Activated naive CD8-positive, alpha-beta T cell treated with anti-CD3 and anti-CD28 coated beads, Interleukin-2, amount 10 ng/mL, durations not matched to agents 7 days and 5 days (primary cell): ENCODE data around the gene MAD1L1. TPM values are rescaled to one million over a fixed set of nuclear protein-coding genes. Genes with fewer than 3 reads are reported as not detected.

ENCODE experiments used
- ATAC-seq: fragments of 150-1000 bp; cut with Tn5 transposase; one replicate; pipeline ENCODE4 v1.10.0; 2021; ENCODE audit warnings: low read depth, moderate library complexity
- POLR2A ChIA-PET: fragments of 350-600 bp; sonication (Branson Sonifier 250); formaldehyde crosslinking; loops from one replicate; lab custom pipeline; 2021; ENCODE audit warnings: antibody characterized with exemption; lab: Charles Lee
- DNase-seq: peaks from one replicate; pipeline ENCODE4 v3.0.0; 2021
- H3K27ac Mint-ChIP-seq: one replicate; pipeline ENCODE4 v1.8.0; 2022; ENCODE audit warnings: mild to moderate bottlenecking, mixed read lengths
- H3K27me3 Mint-ChIP-seq: one replicate; pipeline ENCODE4 v1.8.0; 2022; ENCODE audit warnings: mild to moderate bottlenecking, moderate library complexity, mixed read lengths
- H3K36me3 Mint-ChIP-seq: one replicate; pipeline ENCODE4 v1.8.0; 2021; ENCODE audit warnings: mild to moderate bottlenecking, mixed read lengths
- H3K4me1 Mint-ChIP-seq: one replicate; pipeline ENCODE4 v1.8.0; 2021; ENCODE audit warnings: mixed read lengths
- H3K4me3 Mint-ChIP-seq: one replicate; pipeline ENCODE4 v1.8.0; 2022; ENCODE audit warnings: mild to moderate bottlenecking, moderate library complexity, mixed read lengths
- H3K9me3 Mint-ChIP-seq: one replicate; pipeline ENCODE4 v1.8.0; 2021; ENCODE audit warnings: mixed read lengths
- total RNA-seq, 2 experiments: library from RNA; stranded (reverse); gene quantifications; one replicate each; pipeline ENCODE4 v1.2.3, GENCODE V29; 2021

Gene MAD1L1
- total RNA-seq, 2 experiments from 2014 or later: 72.7 to 82.6 TPM

DNA sequence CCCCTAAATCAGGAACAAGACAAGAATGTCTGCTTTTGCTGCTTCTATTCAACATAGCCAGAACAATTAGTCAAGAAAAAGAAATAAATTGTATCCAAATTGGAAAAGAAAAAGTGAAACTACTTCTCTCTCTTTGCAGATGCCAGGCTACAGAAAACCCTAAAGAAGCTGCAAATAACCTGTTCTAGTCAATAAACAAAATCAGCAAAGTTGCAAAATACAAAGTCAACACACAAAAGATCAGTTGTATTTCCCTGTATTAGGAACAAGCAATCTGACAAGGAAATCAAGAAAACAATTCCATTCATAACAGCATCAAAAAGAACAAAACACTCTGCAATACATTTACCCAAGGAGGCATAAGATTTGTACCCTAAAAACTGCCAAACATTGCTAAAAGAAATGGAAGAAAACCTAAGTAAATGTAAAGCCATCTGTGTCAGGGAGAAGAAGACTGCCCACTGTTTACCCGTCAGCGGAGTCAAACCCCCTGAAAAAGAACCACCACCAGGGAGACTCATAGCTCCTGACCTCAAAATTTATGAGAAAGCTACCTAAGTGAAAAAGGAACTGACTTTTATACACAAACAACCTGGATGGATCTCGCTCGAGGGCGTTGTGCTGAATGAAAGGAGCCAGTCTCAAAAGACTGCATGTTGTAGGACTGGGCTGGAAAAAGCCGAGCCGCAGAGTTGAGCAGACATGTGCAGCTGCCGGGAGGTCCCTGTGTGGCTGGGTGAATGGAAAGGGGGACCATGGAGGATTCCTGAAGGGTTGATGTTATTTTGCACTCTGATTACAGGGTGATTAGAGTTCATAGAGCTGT is 263.1 kb downstream of the MAD1L1 start:
- Mint-ChIP-seq H3K4me3 (no peak overlapping the region), H3K9me3 (no peaks in the 10 kb centered on the region), H3K27me3 (peaks cover 2% of the 10 kb centered on the region), H3K27ac (no peak overlapping the region), H3K4me1 (peaks cover 7% of the 10 kb centered on the region), H3K36me3 (peaks cover 19% of the 10 kb centered on the region)
- POLR2A ChIA-PET: no interaction called here
- ATAC-seq (no peak), DNase-seq (peak; percentile 17)

DNA sequence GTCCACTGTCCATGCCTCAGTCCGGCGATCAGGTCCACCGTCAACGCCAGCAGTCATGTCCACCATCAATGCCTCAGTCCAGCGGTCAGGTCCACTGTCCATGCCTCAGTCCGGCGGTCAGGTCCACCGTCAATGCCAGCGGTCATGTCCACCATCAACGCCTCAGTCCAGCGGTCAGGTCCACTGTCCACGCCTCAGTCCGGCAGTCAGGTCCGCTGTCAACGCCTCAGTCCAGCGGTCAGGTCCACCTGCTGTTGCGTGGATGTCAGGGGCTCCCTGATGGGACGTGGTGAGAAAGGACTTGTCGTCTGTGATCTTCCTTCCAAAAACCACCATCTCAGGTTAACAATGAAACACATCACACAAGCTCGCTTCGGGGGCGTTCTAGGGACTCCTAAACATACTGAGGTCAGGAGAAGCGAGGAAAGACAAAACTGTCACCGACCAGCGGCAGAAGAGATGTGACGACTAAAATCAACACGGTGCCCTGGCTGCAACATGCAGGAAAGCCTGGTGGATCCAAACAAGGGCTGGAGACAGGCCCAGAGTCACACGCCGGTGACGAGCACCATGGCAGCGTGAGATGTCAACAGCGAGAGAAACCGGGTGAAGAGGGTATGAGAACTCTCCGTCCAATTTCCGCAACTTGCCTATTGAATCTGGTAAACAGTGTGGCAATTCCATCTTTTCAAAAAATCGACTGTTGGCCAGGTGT is 264.2 kb downstream of the MAD1L1 start:
- Mint-ChIP-seq H3K27ac (no peak overlapping the region), H3K4me1 (peaks cover 5% of the 10 kb centered on the region), H3K36me3 (peaks cover 26% of the 10 kb centered on the region), H3K9me3 (no peaks in the 10 kb centered on the region), H3K27me3 (peaks cover 2% of the 10 kb centered on the region), H3K4me3 (no peak overlapping the region)
- DNase-seq (peak; percentile 10), ATAC-seq (no peak)
- POLR2A ChIA-PET: no interaction called here

DNA sequence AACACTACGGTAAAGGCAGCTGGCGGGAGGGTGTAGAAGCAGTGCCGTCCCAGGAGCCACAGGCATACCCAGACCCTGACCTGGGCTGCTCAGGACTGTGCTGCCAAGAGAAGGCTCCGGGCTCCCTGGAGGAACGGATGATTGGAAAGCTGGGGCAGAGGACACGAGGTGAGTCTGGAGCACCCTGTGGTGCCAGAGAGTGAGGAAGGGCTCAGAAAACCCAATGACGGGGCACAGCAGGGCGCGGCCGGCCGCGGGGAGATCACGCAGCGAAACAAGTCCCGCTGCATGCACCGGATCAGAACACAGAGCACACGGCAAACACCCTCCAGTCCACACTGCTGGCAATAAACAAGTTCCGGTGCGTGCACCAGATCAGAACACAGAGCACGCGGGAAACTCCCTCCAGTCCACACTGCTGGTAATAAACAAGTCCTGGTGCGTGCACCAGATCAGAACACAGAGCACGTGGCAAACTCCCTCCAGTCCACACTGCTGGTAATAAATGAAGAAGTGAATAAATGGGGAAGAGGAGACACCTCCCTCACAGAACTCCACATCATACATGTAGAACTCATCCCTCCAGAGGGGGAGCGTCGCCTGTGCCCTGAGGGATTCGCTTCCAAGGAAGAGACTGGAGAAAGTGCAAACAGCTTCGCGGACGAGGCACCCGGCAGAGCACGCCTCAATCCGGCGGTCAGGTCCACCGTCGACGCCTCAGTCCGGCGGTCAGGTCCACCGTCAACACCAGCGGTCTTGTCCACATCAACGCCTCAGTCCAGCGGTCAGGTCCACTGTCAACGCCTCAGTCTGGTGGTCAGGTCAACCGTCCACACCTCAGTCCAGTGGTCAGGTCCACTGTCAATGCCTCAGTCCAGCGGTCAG is 265.0 kb downstream of the MAD1L1 start:
- Mint-ChIP-seq H3K4me3 (no peak overlapping the region), H3K27me3 (peaks cover 2% of the 10 kb centered on the region), H3K27ac (no peak overlapping the region), H3K4me1 (peaks cover 5% of the 10 kb centered on the region), H3K36me3 (peaks cover 33% of the 10 kb centered on the region), H3K9me3 (no peaks in the 10 kb centered on the region)
- ATAC-seq (no peak), DNase-seq (peak; percentile 10)
- POLR2A ChIA-PET: no interaction called here

DNA sequence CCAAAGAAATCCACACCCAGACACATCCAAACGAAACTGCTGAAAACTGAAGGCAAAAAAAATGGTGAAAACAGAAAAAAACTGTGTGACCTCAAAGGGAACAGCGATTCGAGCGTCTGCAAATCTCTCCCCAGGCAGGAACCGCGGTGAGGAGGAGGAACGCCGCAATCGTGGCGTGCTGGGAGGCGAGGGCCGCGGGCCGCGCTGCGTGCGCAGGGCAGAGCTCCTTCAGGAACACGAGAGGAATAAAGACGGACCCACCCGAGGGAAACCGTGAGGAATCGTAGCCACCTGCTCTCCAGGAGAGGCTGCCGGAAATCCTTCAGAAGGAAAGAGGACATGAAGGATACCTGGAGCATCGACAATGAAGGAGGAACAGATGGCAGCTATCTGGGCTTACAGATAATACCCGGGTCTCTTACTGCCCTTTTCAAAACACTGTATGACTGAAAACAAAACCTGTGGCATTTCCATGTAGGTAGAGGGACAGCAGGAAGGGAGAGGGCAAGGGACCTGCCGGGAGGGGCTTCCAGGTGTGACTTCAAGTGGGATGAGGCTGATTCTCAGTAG is 266.0 kb downstream of the MAD1L1 start:
- peak; percentile 12 for DNase-seq
- Mint-ChIP-seq H3K9me3 (peaks cover 6% of the 10 kb centered on the region), H3K27me3 (no peaks in the 10 kb centered on the region), H3K4me1 (peaks cover 5% of the 10 kb centered on the region), H3K36me3 (peaks cover 30% of the 10 kb centered on the region), H3K27ac (no peak overlapping the region), H3K4me3 (no peak overlapping the region)
- POLR2A ChIA-PET: interaction anchor here (0.6 kb wide), 1 partner anchor 26 kb away, joined by 3 read pairs; no protein-coding TSS in a partner anchor
- ATAC-seq: no peak

DNA sequence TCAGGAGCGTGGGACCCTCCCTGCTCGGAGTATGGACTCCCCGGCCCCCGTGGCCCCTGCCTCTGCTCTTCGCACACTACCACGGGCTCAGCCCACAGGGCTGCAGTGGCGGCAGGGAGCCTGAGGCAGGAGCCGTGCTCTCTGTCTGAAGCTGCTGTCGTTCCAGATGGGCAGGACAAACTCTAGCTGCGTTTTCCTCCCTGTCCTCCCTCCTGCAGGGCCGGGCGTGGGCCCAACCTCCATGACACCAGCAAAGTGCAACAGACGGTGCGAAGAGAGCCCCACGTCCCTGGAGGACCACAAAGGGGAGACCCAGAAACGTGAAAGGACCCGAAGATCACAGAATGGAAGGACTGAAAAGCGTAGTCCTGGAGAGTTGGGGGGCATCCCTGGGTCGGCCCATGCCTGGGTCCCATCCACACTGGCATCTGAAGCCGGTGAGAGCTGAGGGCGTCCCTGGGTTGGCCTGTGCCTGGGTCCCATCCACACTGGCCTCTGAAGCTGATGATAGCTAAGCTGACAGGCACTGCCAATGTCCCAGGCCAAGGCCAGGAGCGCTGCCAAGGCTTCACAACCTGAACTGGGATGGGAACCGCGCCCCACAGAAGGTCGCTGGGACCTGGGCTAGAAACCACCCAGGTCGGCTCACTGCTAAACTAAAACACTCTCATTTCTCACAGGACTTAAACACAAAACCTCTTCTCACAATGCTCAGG is 267.0 kb downstream of the MAD1L1 start:
- DNase-seq (peak; percentile 18), ATAC-seq (no peak)
- H3K36me3 Mint-ChIP-seq: peaks cover 33% of the 10 kb centered on the region
- no peak overlapping the region for H3K27ac Mint-ChIP-seq
- peaks cover 14% of the 10 kb centered on the region for H3K9me3 Mint-ChIP-seq
- POLR2A ChIA-PET: no interaction called here
- no peaks in the 10 kb centered on the region for H3K27me3 Mint-ChIP-seq
- H3K4me1 Mint-ChIP-seq: peaks cover 7% of the 10 kb centered on the region
- H3K4me3 Mint-ChIP-seq: no peak overlapping the region

DNA sequence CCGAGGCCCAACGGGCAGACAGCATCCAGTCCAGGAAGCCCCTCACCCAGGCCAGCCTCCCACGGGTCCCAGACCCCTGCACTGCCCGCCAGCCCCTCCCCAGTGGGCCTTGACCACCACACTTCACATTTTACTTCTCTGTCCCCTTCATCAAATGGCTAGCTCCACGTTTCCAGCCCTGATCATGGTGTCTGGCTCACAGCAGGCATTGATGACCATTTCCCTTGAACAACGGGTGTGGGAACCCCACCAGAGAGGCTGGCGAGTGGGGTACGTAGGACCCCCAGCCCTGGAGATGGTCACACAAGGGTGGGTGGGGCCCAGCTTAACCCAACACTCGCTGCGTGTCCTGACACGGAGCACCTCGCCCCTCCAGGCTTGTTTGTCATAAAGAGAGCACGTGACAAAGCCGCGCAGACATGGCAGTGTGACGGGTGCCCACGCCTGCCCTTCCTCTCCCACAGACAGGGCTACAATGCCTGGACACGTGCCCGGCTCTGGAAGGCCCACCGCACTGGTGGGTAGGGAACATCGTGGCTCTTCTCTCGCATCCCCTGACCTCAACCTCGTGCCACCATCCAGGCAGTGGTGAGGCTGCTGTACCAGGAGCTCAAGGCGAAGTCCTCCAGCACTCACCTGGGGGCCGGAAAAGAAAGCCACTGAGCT is 267.7 kb downstream of the MAD1L1 start:
- Mint-ChIP-seq H3K4me1 (peaks cover 7% of the 10 kb centered on the region), H3K9me3 (peaks cover 14% of the 10 kb centered on the region), H3K27me3 (peaks cover 1% of the 10 kb centered on the region), H3K4me3 (no peak overlapping the region), H3K36me3 (peaks cover 34% of the 10 kb centered on the region), H3K27ac (no peak overlapping the region)
- DNase-seq (peak; percentile 6), ATAC-seq (no peak)
- POLR2A ChIA-PET: no interaction called here

DNA sequence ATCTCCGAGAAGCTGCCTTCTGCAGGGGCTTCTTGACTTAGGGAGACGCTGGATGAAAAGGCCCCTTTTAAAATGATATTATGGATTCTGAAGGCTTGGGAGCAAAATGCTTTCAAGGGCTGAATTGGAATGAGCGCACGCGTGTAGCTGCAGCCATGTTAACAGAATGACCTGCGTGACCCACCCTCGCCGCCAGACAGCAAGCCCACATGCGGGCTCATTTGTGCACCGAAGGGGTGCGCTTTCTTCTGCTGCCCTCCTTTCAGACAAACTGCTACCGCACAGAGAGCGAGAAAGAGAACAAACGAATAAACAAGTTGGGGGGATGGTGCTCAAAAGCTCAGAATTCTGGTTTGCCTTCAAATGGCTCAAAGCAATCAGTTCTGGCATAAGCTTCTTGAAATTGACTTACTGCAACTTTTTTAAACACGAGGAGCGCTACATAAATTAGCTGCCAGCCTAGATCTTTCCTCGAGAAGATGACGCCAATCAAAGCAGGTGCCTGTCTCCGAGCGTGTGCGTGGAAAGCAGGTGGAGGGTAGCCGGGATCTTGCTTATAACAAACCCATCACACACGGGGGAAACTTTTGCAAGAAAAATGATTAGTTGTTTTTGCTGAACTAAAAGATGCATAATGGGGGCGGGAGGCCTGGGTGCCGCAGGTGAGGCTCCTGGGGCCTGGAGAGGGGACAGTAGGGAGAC is 268.4 kb downstream of the MAD1L1 start:
- peaks cover 5% of the 10 kb centered on the region for H3K27me3 Mint-ChIP-seq
- H3K36me3 Mint-ChIP-seq: peaks cover 38% of the 10 kb centered on the region
- peaks cover 3% of the 10 kb centered on the region for H3K4me1 Mint-ChIP-seq
- peaks cover 16% of the 10 kb centered on the region for H3K9me3 Mint-ChIP-seq
- POLR2A ChIA-PET: no interaction called here
- no peak for ATAC-seq
- no peak overlapping the region for H3K4me3 Mint-ChIP-seq
- H3K27ac Mint-ChIP-seq: no peak overlapping the region
- no peak for DNase-seq

DNA sequence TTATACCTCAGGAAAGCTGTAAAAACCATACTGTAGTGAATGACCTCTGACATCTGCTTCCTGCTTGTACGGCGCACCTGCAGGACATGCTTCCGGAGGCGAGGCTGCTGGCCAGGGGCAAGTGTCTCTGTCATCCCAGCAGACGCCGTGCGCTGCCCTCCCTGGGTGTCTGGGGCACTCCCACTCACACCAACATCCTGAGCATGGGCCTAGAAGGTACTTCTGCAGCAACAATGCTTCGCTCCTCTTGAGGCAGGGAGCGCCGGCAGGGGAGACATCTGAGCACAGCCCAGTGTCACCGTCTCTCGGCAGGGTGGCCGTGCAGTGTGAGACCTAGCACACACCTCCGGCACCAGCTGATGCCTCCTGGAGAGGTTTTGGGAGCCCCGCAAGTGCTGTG is 269.2 kb downstream of the MAD1L1 start:
- peak; percentile 18 for DNase-seq
- H3K27me3 Mint-ChIP-seq: peaks cover 9% of the 10 kb centered on the region
- peaks cover 42% of the 10 kb centered on the region for H3K36me3 Mint-ChIP-seq
- POLR2A ChIA-PET: no interaction called here
- no peak overlapping the region for H3K4me3 Mint-ChIP-seq
- no peak overlapping the region for H3K27ac Mint-ChIP-seq
- peaks cover 2% of the 10 kb centered on the region for H3K4me1 Mint-ChIP-seq
- ATAC-seq: no peak
- H3K9me3 Mint-ChIP-seq: peaks cover 20% of the 10 kb centered on the region

DNA sequence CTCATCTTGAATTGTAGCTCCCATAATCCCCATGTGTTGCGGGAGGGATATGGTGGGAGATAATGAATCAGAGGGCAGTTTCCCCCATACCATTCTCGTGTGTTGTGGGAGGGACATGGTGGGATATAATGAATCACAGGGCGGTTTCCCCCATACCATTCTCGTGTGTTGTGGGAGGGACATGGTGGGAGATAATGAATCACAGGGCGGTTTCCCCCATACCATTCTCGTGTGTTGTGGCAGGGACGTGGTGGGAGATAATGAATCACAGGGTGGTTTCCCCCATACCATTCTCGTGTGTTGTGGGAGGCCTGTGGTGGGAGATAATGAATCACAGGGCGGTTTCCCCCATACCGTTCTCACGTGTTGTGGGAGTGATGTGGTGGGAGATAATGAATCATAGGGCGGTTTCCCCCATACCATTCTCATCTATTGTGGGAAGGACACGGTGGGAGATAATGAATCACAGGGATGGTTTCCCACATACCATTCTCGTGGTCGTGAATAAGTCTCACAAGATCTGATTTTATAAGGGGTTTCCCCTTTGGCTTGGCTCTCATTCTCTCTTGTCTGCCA is 271.0 kb downstream of the MAD1L1 start:
- ATAC-seq (no peak), DNase-seq (peak; percentile 50)
- H3K9me3 Mint-ChIP-seq: peaks cover 20% of the 10 kb centered on the region
- POLR2A ChIA-PET: interaction anchor here (0.5 kb wide), 1 partner anchor 348 kb away, joined by 3 read pairs; no protein-coding TSS in a partner anchor
- H3K4me1 Mint-ChIP-seq: peaks cover 2% of the 10 kb centered on the region
- H3K4me3 Mint-ChIP-seq: no peak overlapping the region
- peaks cover 42% of the 10 kb centered on the region for H3K36me3 Mint-ChIP-seq
- peak overlapping the region; percentile 54 for H3K27ac Mint-ChIP-seq
- peaks cover 11% of the 10 kb centered on the region for H3K27me3 Mint-ChIP-seq

DNA sequence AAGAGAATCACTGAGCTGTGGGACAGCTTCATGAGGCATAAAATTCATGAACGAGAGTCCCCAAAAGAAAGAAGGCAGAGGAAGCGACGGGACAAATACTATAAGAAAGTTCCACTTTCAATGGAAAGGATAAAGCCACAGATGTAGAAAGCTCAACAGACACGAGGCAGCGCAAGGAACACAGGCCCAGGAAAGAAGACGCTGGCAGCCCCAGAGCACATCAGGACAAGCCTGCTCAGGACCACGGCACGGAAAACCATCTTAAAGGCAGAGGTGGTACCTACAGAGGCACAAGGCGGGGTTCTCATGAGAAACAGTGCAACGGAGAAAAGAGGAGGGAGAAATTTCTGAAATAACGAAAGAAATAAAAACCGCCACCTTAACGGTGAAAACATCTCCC is 273.4 kb downstream of the MAD1L1 start:
- Mint-ChIP-seq H3K36me3 (peaks cover 35% of the 10 kb centered on the region), H3K9me3 (peaks cover 20% of the 10 kb centered on the region), H3K4me1 (peaks cover 2% of the 10 kb centered on the region), H3K4me3 (no peak overlapping the region), H3K27me3 (peaks cover 11% of the 10 kb centered on the region), H3K27ac (no peak overlapping the region)
- no peak for ATAC-seq
- POLR2A ChIA-PET: no interaction called here
- DNase-seq: no peak

DNA sequence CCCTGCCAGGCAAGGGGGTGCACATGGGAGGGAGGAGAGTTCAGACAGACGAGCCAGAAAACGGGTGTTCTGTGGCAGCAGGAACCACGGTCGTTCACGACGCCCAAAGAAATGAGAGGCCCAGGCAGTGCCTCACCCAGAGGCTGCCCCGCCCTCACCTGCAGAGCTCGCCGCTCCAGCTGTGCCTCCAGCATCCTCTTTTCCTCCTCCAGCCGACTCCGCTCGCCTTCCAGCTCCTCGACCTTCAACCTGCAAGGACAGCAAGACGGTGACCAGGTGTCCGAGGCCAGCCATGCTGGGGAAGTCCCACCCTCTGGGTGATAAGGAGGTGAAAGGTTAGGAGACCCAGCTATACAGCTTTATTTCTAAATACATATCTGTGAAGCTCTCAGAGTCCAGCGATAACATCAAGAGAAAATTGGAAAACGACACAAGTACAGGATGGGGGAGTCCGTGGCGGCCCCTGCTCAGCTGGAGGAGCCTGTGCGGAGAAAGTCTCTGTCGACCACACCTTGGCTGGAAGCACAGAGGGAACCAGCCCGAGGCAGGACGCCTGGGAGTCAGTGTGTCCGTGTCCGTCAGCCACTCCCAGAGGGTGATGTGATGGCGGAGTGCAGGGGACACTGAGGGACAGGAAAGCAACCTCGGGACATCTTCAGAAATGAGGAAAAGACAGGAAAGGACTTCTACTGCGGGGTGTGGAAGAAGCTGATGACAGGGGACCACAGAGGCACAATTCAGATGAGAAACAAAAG is 275.1 kb downstream of the MAD1L1 start:
- Mint-ChIP-seq H3K36me3 (peaks cover 25% of the 10 kb centered on the region), H3K27ac (no peak overlapping the region), H3K27me3 (peaks cover 11% of the 10 kb centered on the region), H3K4me3 (no peak overlapping the region), H3K4me1 (peaks cover 2% of the 10 kb centered on the region), H3K9me3 (peaks cover 20% of the 10 kb centered on the region)
- POLR2A ChIA-PET: no interaction called here
- ATAC-seq (no peak), DNase-seq (no peak)
